Measurements from ENCODE around the gene ABHD2. TPM values are rescaled to one million over a fixed set of nuclear protein-coding genes. Genes with fewer than 3 reads are reported as not detected.
"Not testable (repeated sequence)": the region's sequence is repeated elsewhere in the genome, so short reads cannot be mapped to it uniquely, and the experiment has no call there.

ABHD2 gene
- total RNA-seq, 6 experiments from 2014 or later = 43.1 to 63.5 (median 51.8) TPM

DNA sequence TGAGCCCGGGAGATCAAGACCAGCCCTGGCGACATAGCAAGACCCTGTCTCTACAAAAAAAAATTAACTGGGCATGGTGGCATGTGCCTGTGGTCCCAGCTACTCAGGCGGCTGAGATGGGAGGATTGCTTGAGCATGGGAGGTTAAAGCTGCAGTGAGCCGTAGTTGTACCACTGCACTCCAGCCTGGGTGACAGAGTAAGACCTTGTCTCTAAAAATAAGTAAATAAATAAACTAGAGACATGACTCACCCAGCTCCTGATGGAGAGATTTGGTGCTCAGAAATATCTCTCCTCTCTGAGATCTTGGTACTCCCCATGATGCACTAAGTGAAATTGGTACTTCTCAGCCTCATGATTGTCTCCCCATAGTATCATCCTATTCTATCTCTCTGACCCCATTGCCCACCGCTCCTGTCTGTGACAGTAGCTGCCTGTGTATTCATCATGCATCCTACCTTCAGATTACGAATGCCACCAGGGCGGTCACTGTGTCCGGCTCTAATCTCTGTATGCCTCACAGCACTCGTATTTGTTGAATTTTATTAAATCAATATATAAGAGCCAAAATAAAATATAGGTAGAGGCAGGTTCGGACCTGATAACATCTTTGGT lies 50.9 kb downstream of the ABHD2 start:
- Mint-ChIP-seq H3K36me3 (ENCODE audit: low read depth) (peaks cover 4% of the 10 kb centered on the region; the same call in 1 of the 2 replicates), H3K27me3 (ENCODE audit: insufficient read depth) (no peaks in the 10 kb centered on the region), H3K27ac (peak overlapping the region; percentile 82), H3K4me1 (ENCODE audit: low read depth) (peaks cover 83% of the 10 kb centered on the region), H3K9me3 (no peaks in the 10 kb centered on the region), H3K4me3 (peak overlapping the region; percentile 35; the same call in 1 of the 2 replicates)
- peak; percentile 67 for DNase-seq
- TF ChIP-seq, protein P1, sequence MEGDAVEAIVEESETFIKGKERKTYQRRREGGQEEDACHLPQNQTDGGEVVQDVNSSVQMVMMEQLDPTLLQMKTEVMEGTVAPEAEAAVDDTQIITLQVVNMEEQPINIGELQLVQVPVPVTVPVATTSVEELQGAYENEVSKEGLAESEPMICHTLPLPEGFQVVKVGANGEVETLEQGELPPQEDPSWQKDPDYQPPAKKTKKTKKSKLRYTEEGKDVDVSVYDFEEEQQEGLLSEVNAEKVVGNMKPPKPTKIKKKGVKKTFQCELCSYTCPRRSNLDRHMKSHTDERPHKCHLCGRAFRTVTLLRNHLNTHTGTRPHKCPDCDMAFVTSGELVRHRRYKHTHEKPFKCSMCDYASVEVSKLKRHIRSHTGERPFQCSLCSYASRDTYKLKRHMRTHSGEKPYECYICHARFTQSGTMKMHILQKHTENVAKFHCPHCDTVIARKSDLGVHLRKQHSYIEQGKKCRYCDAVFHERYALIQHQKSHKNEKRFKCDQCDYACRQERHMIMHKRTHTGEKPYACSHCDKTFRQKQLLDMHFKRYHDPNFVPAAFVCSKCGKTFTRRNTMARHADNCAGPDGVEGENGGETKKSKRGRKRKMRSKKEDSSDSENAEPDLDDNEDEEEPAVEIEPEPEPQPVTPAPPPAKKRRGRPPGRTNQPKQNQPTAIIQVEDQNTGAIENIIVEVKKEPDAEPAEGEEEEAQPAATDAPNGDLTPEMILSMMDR (IDR thresholded peaks at IDR 0.05) = no peak

DNA sequence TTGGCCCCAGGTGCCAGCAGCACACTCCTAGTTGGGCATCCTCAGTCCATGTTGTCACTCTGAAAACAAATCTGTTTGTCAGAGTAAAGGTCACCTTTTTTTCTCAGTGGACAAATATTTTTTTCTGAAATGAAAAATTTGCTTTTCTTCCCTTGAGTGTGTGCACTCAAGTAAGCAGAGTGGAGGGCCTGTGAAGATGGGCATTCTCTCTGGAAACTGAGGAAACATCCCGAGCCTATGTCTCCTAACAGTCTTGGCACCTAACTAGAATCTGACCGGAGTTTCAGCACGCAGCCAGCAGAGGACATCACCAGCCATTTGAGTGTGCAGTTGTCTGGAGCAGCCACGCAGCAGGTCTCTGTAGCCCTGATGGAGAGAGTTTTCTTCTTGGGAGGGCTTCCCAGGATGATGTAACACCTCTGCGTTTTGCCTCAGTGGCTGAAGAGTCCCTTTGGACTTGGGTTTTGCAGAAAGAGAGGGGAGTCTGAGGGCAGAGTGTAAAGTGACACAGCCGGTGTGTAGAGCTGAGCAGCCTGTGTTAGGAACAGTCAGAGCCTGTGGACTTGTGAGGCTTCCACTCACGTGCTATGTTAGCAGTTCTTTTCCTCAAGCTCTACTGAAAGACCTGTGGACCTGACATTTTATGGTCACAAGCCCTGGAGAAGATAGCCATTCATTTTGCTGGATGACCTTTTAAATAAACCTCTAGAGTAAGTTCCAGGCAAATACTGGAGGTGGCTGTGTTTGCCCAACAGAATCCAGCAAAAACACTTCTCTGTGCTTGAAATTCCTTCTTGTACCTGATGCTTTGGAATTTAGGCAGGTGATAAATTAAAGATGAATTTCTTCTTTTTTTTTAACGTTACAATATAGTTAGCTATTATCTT lies 51.6 kb downstream of the ABHD2 start:
- Mint-ChIP-seq H3K4me1 (ENCODE audit: low read depth) (peaks cover 90% of the 10 kb centered on the region), H3K27ac (peak overlapping the region; percentile 12; the same call in 1 of the 2 replicates), H3K9me3 (no peaks in the 10 kb centered on the region), H3K4me3 (0 out of 2 replicates have a peak overlapping the region, but pooled peaks have one; percentile 22), H3K27me3 (ENCODE audit: insufficient read depth) (no peaks in the 10 kb centered on the region), H3K36me3 (ENCODE audit: low read depth) (peaks cover 8% of the 10 kb centered on the region; the same call in 1 of the 2 replicates)
- DNase-seq = no peak
- TF ChIP-seq, protein P1 (IDR thresholded peaks at IDR 0.05) = peak; percentile 33

DNA sequence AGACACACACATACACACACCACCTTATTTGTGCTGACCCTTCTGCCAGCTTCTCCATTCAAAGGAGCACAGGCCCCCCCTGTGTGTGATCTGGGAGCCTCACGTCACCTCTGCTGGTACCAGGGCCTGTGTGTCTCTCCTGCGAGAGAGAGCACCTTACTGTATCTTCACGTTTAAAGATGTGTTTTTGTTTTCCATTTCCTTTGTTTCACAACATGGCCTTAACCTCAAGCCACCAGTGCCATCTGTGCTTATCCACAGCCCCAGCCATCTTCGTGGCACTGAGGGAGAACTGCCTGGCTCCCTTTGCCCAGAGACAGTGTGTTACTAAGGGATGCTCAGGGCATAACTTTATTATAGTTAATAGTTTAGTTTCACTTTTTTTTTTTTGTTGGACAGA lies 52.3 kb downstream of the ABHD2 start:
- DNase-seq = no peak
- H3K4me1 Mint-ChIP-seq (ENCODE audit: low read depth) = peaks cover 87% of the 10 kb centered on the region
- H3K27me3 Mint-ChIP-seq (ENCODE audit: insufficient read depth) = no peaks in the 10 kb centered on the region
- no peak overlapping the region for H3K27ac Mint-ChIP-seq
- H3K9me3 Mint-ChIP-seq = no peaks in the 10 kb centered on the region
- H3K4me3 Mint-ChIP-seq = no peak overlapping the region
- peaks cover 8% of the 10 kb centered on the region; the same call in 1 of the 2 replicates for H3K36me3 Mint-ChIP-seq (ENCODE audit: low read depth)
- TF ChIP-seq, protein P1 (IDR thresholded peaks at IDR 0.05) = no peak

DNA sequence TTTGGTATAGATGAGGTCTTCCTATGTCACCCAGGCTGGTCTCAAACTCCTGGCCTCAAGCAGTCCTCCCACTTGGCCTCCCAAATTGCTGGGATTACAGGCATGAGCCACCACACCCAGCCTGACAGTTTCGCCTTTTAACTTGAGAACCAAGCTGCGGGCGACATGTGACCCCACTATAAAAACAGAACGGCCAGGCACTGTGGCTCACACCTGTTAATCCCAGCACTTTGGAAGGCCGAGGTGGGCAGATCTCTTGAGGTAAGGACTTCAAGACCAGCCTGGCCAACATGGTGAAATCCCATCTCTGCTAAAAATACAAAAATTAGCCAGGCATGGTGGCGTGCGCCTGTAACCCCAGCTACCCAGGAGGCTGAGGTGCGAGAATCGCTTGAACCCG lies 52.9 kb downstream of the ABHD2 start:
- H3K36me3 Mint-ChIP-seq (ENCODE audit: low read depth) = peaks cover 13% of the 10 kb centered on the region; the same call in 1 of the 2 replicates
- H3K4me3 Mint-ChIP-seq; H3K9me3 Mint-ChIP-seq; DNase-seq; H3K27ac Mint-ChIP-seq; H3K27me3 Mint-ChIP-seq (ENCODE audit: insufficient read depth): not testable (repeated sequence)
- H3K4me1 Mint-ChIP-seq (ENCODE audit: low read depth) = peaks cover 89% of the 10 kb centered on the region

DNA sequence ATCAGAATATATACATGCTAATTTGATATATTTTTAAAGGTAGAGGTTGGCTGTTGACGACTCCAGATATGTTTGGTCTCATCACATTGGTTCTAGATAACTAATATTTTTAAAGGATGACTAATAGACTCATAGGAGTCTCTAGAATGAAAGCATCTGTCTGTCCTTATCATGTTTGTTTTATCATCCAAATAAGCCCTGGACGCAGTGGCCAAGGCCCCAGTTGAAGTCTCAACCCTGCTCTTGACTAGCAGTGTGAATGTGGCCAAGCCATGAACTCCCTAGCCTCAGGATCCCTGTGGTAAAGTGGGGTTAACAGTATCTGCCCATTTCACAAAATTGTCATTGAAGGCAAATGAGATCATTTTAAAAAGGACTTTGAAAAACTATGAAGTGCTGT lies 53.6 kb downstream of the ABHD2 start:
- DNase-seq = peak; percentile 47
- peak overlapping the region; percentile 74 for H3K27ac Mint-ChIP-seq
- TF ChIP-seq, protein P1 (IDR thresholded peaks at IDR 0.05) = no peak
- H3K36me3 Mint-ChIP-seq (ENCODE audit: low read depth) = peaks cover 13% of the 10 kb centered on the region; the same call in 1 of the 2 replicates
- H3K9me3 Mint-ChIP-seq = no peaks in the 10 kb centered on the region
- no peaks in the 10 kb centered on the region for H3K27me3 Mint-ChIP-seq (ENCODE audit: insufficient read depth)
- peak overlapping the region; percentile 60 for H3K4me3 Mint-ChIP-seq
- H3K4me1 Mint-ChIP-seq (ENCODE audit: low read depth) = peaks cover 82% of the 10 kb centered on the region

Measured in HFFc6 (cell line).